IMR-90 (cell line): Measurements from ENCODE around the gene BTBD9. TPM values are rescaled to one million over a fixed set of nuclear protein-coding genes. Genes with fewer than 3 reads are reported as not detected.
A peak's percentile ranks its signal among the peaks of the same experiment; 100 is the strongest.

Experiments used
- ATAC-seq: fragments of 200-7000 bp; cut with Tn5 transposase; 2 replicates; pipeline ENCODE4 v1.9.1; 2020; ENCODE audit warnings: low read depth, mild to moderate bottlenecking, moderate library complexity
- BruUV-seq: library from RNA; stranded (reverse); fragments of 400-500 nt; replicated peaks from 2 replicates; lab custom pipeline; 2021; lab: Mats Ljungman, UMichigan
- CTCF ChIA-PET: fragments of 300-600 bp; formaldehyde crosslinking; extraction: SDS; loops from one replicate; lab custom pipeline; 2021; ENCODE audit warnings: antibody characterized with exemption; lab: Yijun Ruan, JAX
- POLR2A ChIA-PET: fragments of 300-600 bp; sonication (Branson Sonifier 250); formaldehyde crosslinking; loops from one replicate; lab custom pipeline; 2022; ENCODE audit warnings: antibody characterized with exemption; ENCODE audit not compliant: unreplicated experiment; lab: Charles Lee
- DNase-seq: peaks from one replicate; pipeline ENCODE4 v3.0.0; 2013
- H2AFZ ChIP-seq: replicated peaks from 2 replicates; pipeline ENCODE3; 2013; ENCODE audit warnings: low read length, mild to moderate bottlenecking; ENCODE audit not compliant: poor library complexity
- H2AK5ac ChIP-seq: 2 replicates; pipeline ENCODE4 v1.6.1; 2013; ENCODE audit warnings: low read depth, low read length, inconsistent platforms
- H2AK9ac ChIP-seq: replicated peaks from 2 replicates; pipeline ENCODE3; 2013; ENCODE audit warnings: mild to moderate bottlenecking, low read depth, low read length, moderate library complexity; ENCODE audit not compliant: poor library complexity
- H2BK120ac ChIP-seq: 2 replicates; pipeline ENCODE4 v1.6.1; 2013; ENCODE audit warnings: low read depth, low read length, inconsistent platforms
- H2BK15ac ChIP-seq: 3 replicates; pipeline ENCODE4 v1.6.1; 2013; ENCODE audit warnings: low read depth, low read length, inconsistent platforms
- H2BK20ac ChIP-seq: 2 replicates; pipeline ENCODE4 v1.6.1; 2013; ENCODE audit warnings: low read depth, mild to moderate bottlenecking, inconsistent platforms, low read length, moderate library complexity
- H2BK5ac ChIP-seq: 2 replicates; pipeline ENCODE4 v1.6.1; 2013; ENCODE audit warnings: mild to moderate bottlenecking, low read depth, low read length, inconsistent platforms; ENCODE audit not compliant: poor library complexity, severe bottlenecking
- H3K14ac ChIP-seq: replicated peaks from 2 replicates; pipeline ENCODE4 v1.6.1; 2013; ENCODE audit warnings: low read depth, low read length, inconsistent platforms
- H3K18ac ChIP-seq: 2 replicates; pipeline ENCODE4 v1.6.1; 2013; ENCODE audit warnings: low read depth, low read length, control low read depth
- H3K23ac ChIP-seq: 2 replicates; pipeline ENCODE4 v1.6.1; 2013; ENCODE audit warnings: low read depth, low read length, inconsistent platforms
- H3K27ac ChIP-seq: 2 replicates; pipeline ENCODE4 v1.5.1; 2013; ENCODE audit warnings: mild to moderate bottlenecking, control low read depth, low read length; ENCODE audit not compliant: insufficient read depth
- H3K27me3 ChIP-seq: 2 replicates; pipeline ENCODE4 v1.6.1; 2013; ENCODE audit warnings: low read length; ENCODE audit not compliant: control insufficient read depth, insufficient read depth
- H3K36me3 ChIP-seq: 2 replicates; pipeline ENCODE4 v1.6.1; 2013; ENCODE audit warnings: low read length, mixed read lengths; ENCODE audit not compliant: control insufficient read depth, insufficient read depth
- H3K4ac ChIP-seq: 2 replicates; pipeline ENCODE4 v1.6.1; 2013; ENCODE audit warnings: low read depth, low read length, inconsistent platforms
- H3K4me1 ChIP-seq: 2 replicates; pipeline ENCODE4 v1.6.1; 2013; ENCODE audit warnings: low read length, mixed read lengths; ENCODE audit not compliant: control insufficient read depth, insufficient read depth
- H3K4me2 ChIP-seq: 2 replicates; pipeline ENCODE4 v1.6.1; 2013; ENCODE audit warnings: low read depth, mild to moderate bottlenecking, control low read depth, low read length, moderate library complexity
- H3K4me3 ChIP-seq: 2 replicates; pipeline ENCODE4 v1.5.1; 2013; ENCODE audit warnings: low read depth, mild to moderate bottlenecking, control low read depth, low read length, moderate library complexity; ENCODE audit not compliant: insufficient read depth
- H3K56ac ChIP-seq: 2 replicates; pipeline ENCODE4 v1.6.1; 2013; ENCODE audit warnings: low read length, inconsistent platforms; ENCODE audit not compliant: insufficient read depth; ENCODE audit errors: extremely low read depth
- H3K79me1 ChIP-seq, 2 experiments: 2 replicates each; pipeline ENCODE4 v1.6.1; 2013; ENCODE audit warnings: low read length in 2 of 2, inconsistent platforms in 1 of 2, low read depth in 1 of 2
- H3K9ac ChIP-seq: 2 replicates; pipeline ENCODE4 v1.6.1; 2013; ENCODE audit warnings: low read depth, low read length, control low read depth
- H3K9me1 ChIP-seq: 2 replicates; pipeline ENCODE4 v1.6.1; 2013; ENCODE audit warnings: low read length, inconsistent platforms; ENCODE audit not compliant: insufficient read depth
- H3K9me3 ChIP-seq: 2 replicates; pipeline ENCODE4 v1.6.1; 2013; ENCODE audit warnings: low read length; ENCODE audit not compliant: control insufficient read depth, insufficient read depth
- H4K20me1 ChIP-seq: 2 replicates; pipeline ENCODE4 v1.6.1; 2013; ENCODE audit warnings: low read length, inconsistent platforms; ENCODE audit not compliant: insufficient read depth
- H4K5ac ChIP-seq: 2 replicates; pipeline ENCODE4 v1.6.1; 2013; ENCODE audit warnings: mild to moderate bottlenecking, low read depth, low read length, control low read depth
- H4K8ac ChIP-seq, 2 experiments: 2 replicates each; pipeline ENCODE4 v1.6.1; 2013; ENCODE audit warnings: low read depth in 2 of 2, low read length in 2 of 2, control low read depth in 1 of 2, inconsistent platforms in 1 of 2
- H4K91ac ChIP-seq: 2 replicates; pipeline ENCODE4 v1.6.1; 2013; ENCODE audit warnings: low read depth, low read length, inconsistent platforms; ENCODE audit not compliant: insufficient read depth
- CHD1 ChIP-seq: IDR thresholded peaks from 2 replicates; pipeline ENCODE4 v1.6.1; 2012; ENCODE audit warnings: low read depth, low read length, improper control_type of control experiment
- CTCF ChIP-seq: conservative IDR thresholded peaks from 2 replicates; pipeline ENCODE4 v1.5.1; 2012; ENCODE audit warnings: mild to moderate bottlenecking, low read depth, low read length, improper control_type of control experiment
- ELK1 ChIP-seq: fragments of 150-350 bp; IDR thresholded peaks from 2 replicates; pipeline ENCODE4 v1.6.1; 2016; ENCODE audit warnings: low read depth, mild to moderate bottlenecking, low read length, moderate library complexity, borderline replicate concordance
- MAFK ChIP-seq: IDR thresholded peaks from 2 replicates; pipeline ENCODE4 v1.6.1; 2012; ENCODE audit warnings: low read depth, low read length, improper control_type of control experiment
- MAZ ChIP-seq: IDR thresholded peaks from 2 replicates; pipeline ENCODE4 v1.6.1; 2012; ENCODE audit warnings: low read depth, mild to moderate bottlenecking, low read length, improper control_type of control experiment, moderate library complexity, borderline replicate concordance
- MXI1 ChIP-seq: IDR thresholded peaks from 2 replicates; pipeline ENCODE4 v1.6.1; 2012; ENCODE audit warnings: low read depth, mild to moderate bottlenecking, low read length, moderate library complexity, borderline replicate concordance
- NFE2L2 ChIP-seq: fragments of 150-350 bp; IDR thresholded peaks from 2 replicates; pipeline ENCODE4 v1.6.1; 2016; ENCODE audit warnings: low read depth, mild to moderate bottlenecking, low read length
- POLR2A ChIP-seq: IDR thresholded peaks from 2 replicates; pipeline ENCODE4 v1.6.1; 2012; ENCODE audit warnings: mild to moderate bottlenecking, low read depth, low read length
- RFX5 ChIP-seq: IDR thresholded peaks from 2 replicates; pipeline ENCODE4 v1.8.0; 2012; ENCODE audit warnings: low read depth, mild to moderate bottlenecking, low read length, moderate library complexity
- SMC3 ChIP-seq: fragments of 150-350 bp; IDR thresholded peaks from 2 replicates; pipeline ENCODE4 v1.6.1; 2016; ENCODE audit warnings: low read depth, mild to moderate bottlenecking, antibody characterized with exemption, low read length, moderate library complexity
- USF2 ChIP-seq: fragments of 150-350 bp; IDR thresholded peaks from 2 replicates; pipeline ENCODE4 v1.6.1; 2017; ENCODE audit warnings: mild to moderate bottlenecking, antibody characterized with exemption, low read length, low read depth
- WGBS, 2 experiments: methylation state at CpG; one replicate each; pipeline versions ENCODE4 v1.1.5 to v1.1.7; 2013; ENCODE audit warnings: missing lambda C conversion rate in 2 of 2; ENCODE audit not compliant: insufficient read length in 1 of 2; ENCODE audit errors: extremely low coverage in 2 of 2; 5-methylcytosine and 5-hydroxymethylcytosine counted together
- dilution Hi-C: fragments of 300-500 bp; cut with HindIII; formaldehyde crosslinking; loops from one replicate; pipeline ENCODE4 v1.14.3; 2018; ENCODE audit warnings: low sequenced_read_pairs; ENCODE audit not compliant: unreplicated experiment
- in situ Hi-C: fragments of 300-500 bp; cut with MboI; formaldehyde crosslinking; loops from 3 replicates; pipeline ENCODE4 v1.14.3; 2019; ENCODE audit warnings: low sequenced_read_pairs, inconsistent platforms, mixed read lengths
- intact Hi-C: fragments of 100-400 bp; cut with micrococcal nuclease; formaldehyde crosslinking; loops from 2 replicates; pipeline ENCODE4 v1.10.0; 2022
- polyA plus RNA-seq, 3 experiments: library from polyadenylated mRNA; depleted of rRNA; stranded (reverse); fragments of >200 nt; gene quantifications; 2 replicates each; pipeline ENCODE4 v1.2.3, GENCODE V29; 2012; ENCODE audit warnings: low replicate concordance in 1 of 3
- total RNA-seq: library from RNA; depleted of rRNA; stranded (reverse); fragments of >200 nt; gene quantifications from 2 replicates; pipeline ENCODE4 v1.2.3, GENCODE V29; 2012

The BTBD9 gene
- total and polyA plus RNA-seq, 2 of the 4 experiments (the other 2 are of a cell fraction), result 4.1 to 22.0 TPM

GRCh38 chr6:38176797-38177751, 462.7 kb downstream of the BTBD9 start:
- H2AK9ac ChIP-seq, result peak overlapping the region; percentile 29
- no peak overlapping the region for H4K91ac ChIP-seq
- no peak overlapping the region for H3K4me3 ChIP-seq
- no peak overlapping the region for H3K9ac ChIP-seq
- dilution Hi-C loops, result no loop called here
- no peak overlapping the region for H2BK120ac ChIP-seq
- no peak overlapping the region for H4K5ac ChIP-seq
- H2BK5ac ChIP-seq, result no peak overlapping the region
- DNase-seq (peak; percentile 5), ATAC-seq (no peak)
- H2AK5ac ChIP-seq, result no peak overlapping the region
- POLR2A ChIA-PET, result interaction anchor here (0.5 kb wide), 1 partner anchor 104 kb away, joined by 5 read pairs; no protein-coding TSS in a partner anchor
- H3K4me2 ChIP-seq, result no peak overlapping the region
- TF ChIP-seq MAFK (no peak), USF2 (no peak), NFE2L2 (no peak), MXI1 (no peak), SMC3 (no peak), ELK1 (no peak), CHD1 (no peak), MAZ (no peak), RFX5 (no peak), CTCF (no peak), POLR2A (no peak)
- BruUV-seq, result no TSS peak
- H3K36me3 ChIP-seq, result peaks cover 2% of the 10 kb centered on the region; the same call in 1 of the 2 replicates
- H2AFZ ChIP-seq, result no peak overlapping the region
- H3K9me3 ChIP-seq, result no peaks in the 10 kb centered on the region
- no peak overlapping the region for H3K14ac ChIP-seq
- CTCF ChIA-PET, result no interaction called here
- no peak overlapping the region for H2BK20ac ChIP-seq
- no peak overlapping the region for H3K4ac ChIP-seq
- H4K8ac ChIP-seq, result no peak overlapping the region
- no peak overlapping the region for H3K27ac ChIP-seq
- no peak overlapping the region for H3K18ac ChIP-seq
- WGBS, 2 experiments, result 83% methylated on average over 8 of the region's 32 CpGs; no CpG with 5 or more reads in 1 of the 2 experiments
- no peak overlapping the region for H3K56ac ChIP-seq
- intact Hi-C loops, result no loop called here
- H4K20me1 ChIP-seq, result no peaks in the 10 kb centered on the region; the same call in 1 of the 2 replicates
- H3K23ac ChIP-seq, result no peak overlapping the region
- no peak overlapping the region for H2BK15ac ChIP-seq
- H3K4me1 ChIP-seq, result no peaks in the 10 kb centered on the region
- H3K79me1 ChIP-seq, result no peaks in the 10 kb centered on the region; a peak in 2 of 4 replicates
- in situ Hi-C loops, result no loop called here
- H3K9me1 ChIP-seq, result peaks cover 3% of the 10 kb centered on the region; the same call in 1 of the 2 replicates
- H3K27me3 ChIP-seq, result no peaks in the 10 kb centered on the region
